ENCODE results near the gene PLEKHG1. TPM values are rescaled to one million over a fixed set of nuclear protein-coding genes. Genes with fewer than 3 reads are reported as not detected.
A peak's percentile ranks its signal among the peaks of the same experiment; 100 is the strongest.

PLEKHG1 gene
- total and polyA plus RNA-seq, 4 donors: 7.7 to 42.0 (median 24.4) TPM

GRCh38 chr6:150622941-150623874 lies 23.5 kb downstream of the PLEKHG1 start:
- H3K4me1 ChIP-seq (ENCODE audit: control insufficient read depth in 5 of 5, insufficient read depth in 5 of 5, low read length in 5 of 5): peaks cover 5 to 39% (median 14%) of the 10 kb centered on the region in 5 donors
- H3K9me3 ChIP-seq (ENCODE audit: control insufficient read depth in 4 of 4, insufficient read depth in 3 of 4, low read length in 3 of 4): no peaks in the 10 kb centered on the region
- no peak overlapping the region for H3K9ac ChIP-seq (ENCODE audit: insufficient read depth in 1 of 2, low read length in 2 of 2)
- no peak overlapping the region for H3K4me3 ChIP-seq
- DNase-seq: peak in 1 of 3 donors; percentile 64
- no peaks in the 10 kb centered on the region for H3K27me3 ChIP-seq (ENCODE audit: control insufficient read depth in 3 of 3, insufficient read depth in 3 of 3, low read length in 2 of 3)
- WGBS, 2 donors: 66 to 68% methylated on average over 18 of the region's 18 CpGs
- TF ChIP-seq CTCF (IDR thresholded peaks at IDR 0.05; ENCODE audit: control extremely low read depth, extremely low read depth): no peak
- peak overlapping the region; percentile 41 to 42 for H3K27ac ChIP-seq (ENCODE audit: low read depth in 1 of 2, low read length in 1 of 2)
- peaks cover 0 to 2% (median 0%) of the 10 kb centered on the region in 4 donors for H3K36me3 ChIP-seq (ENCODE audit: control insufficient read depth in 4 of 4, insufficient read depth in 4 of 4, low read length in 4 of 4)
- ATAC-seq (ENCODE audit: insufficient read depth, low FRiP score): no peak

- Histone ChIP-seq H3K9ac (ENCODE audit: insufficient read depth in 1 of 2, low read length in 2 of 2) (no peak overlapping the region), H3K27ac (ENCODE audit: low read depth in 1 of 2, low read length in 1 of 2) (peak overlapping the region in 1 of 2 donors; percentile 45), H3K27me3 (ENCODE audit: control insufficient read depth in 3 of 3, insufficient read depth in 3 of 3, low read length in 2 of 3) (no peaks in the 10 kb centered on the region), H3K4me3 (no peak overlapping the region), H3K9me3 (ENCODE audit: control insufficient read depth in 4 of 4, insufficient read depth in 3 of 4, low read length in 3 of 4) (no peaks in the 10 kb centered on the region), H3K4me1 (ENCODE audit: control insufficient read depth in 5 of 5, insufficient read depth in 5 of 5, low read length in 5 of 5) (peaks cover 0 to 44% (median 21%) of the 10 kb centered on the region in 5 donors), H3K36me3 (ENCODE audit: control insufficient read depth in 4 of 4, insufficient read depth in 4 of 4, low read length in 4 of 4) (peaks cover 0 to 2% (median 0%) of the 10 kb centered on the region in 4 donors)
- no peak for TF ChIP-seq CTCF (IDR thresholded peaks at IDR 0.05; ENCODE audit: control extremely low read depth, extremely low read depth)
- ATAC-seq (ENCODE audit: insufficient read depth, low FRiP score) (no peak), DNase-seq (no peak)
- WGBS, 2 donors: 90 to 92% methylated on average over 5 of the region's 5 CpGs
Observed at GRCh38 chr6:150624191-150624590, 24.5 kb downstream of the PLEKHG1 start.

- H3K27ac ChIP-seq (ENCODE audit: low read depth in 1 of 2, low read length in 1 of 2): no peak overlapping the region
Observed at GRCh38 chr6:150625927-150626326, 26.2 kb downstream of the PLEKHG1 start.

More at GRCh38 chr6:150625927-150626326, 26.2 kb downstream of the PLEKHG1 start:
- Histone ChIP-seq H3K27me3 (ENCODE audit: control insufficient read depth in 3 of 3, insufficient read depth in 3 of 3, low read length in 2 of 3) (no peaks in the 10 kb centered on the region), H3K4me3 (no peak overlapping the region), H3K4me1 (ENCODE audit: control insufficient read depth in 5 of 5, insufficient read depth in 5 of 5, low read length in 5 of 5) (peaks cover 0 to 32% (median 17%) of the 10 kb centered on the region in 5 donors), H3K36me3 (ENCODE audit: control insufficient read depth in 4 of 4, insufficient read depth in 4 of 4, low read length in 4 of 4) (peaks cover 0 to 2% (median 0%) of the 10 kb centered on the region in 4 donors), H3K9ac (ENCODE audit: insufficient read depth in 1 of 2, low read length in 2 of 2) (no peak overlapping the region), H3K9me3 (ENCODE audit: control insufficient read depth in 4 of 4, insufficient read depth in 3 of 4, low read length in 3 of 4) (no peaks in the 10 kb centered on the region)
- no peak for TF ChIP-seq CTCF (IDR thresholded peaks at IDR 0.05; ENCODE audit: control extremely low read depth, extremely low read depth)
- WGBS, 2 donors: 84 to 95% methylated on average over 4 of the region's 4 CpGs
- no peak for ATAC-seq (ENCODE audit: insufficient read depth, low FRiP score)
- DNase-seq: no peak
